Fibroblast of gingiva (primary cell): ENCODE results near the gene CCDC171.
"Not testable (repeated sequence)": the region's sequence is repeated elsewhere in the genome, so short reads cannot be mapped to it uniquely, and the experiment has no call there.

Experiments
- DNase-seq: peaks from one replicate; pipeline ENCODE4 v3.0.0-alpha.2; 2011; ENCODE audit warnings: low read depth

The CCDC171 gene

GRCh38 chr9:15552636-15553527 lies at the start of gene CCDC171:
Gene CCDC171 (plus strand): TSS chr9:15553043. CDS start chr9:15564089, 11,046 bp downstream.
- DNase-seq = peak; percentile 95

- DNase-seq = no peak
Observed at GRCh38 chr9:15505921-15506320, 46.9 kb upstream of the CCDC171 start.

- DNase-seq = peak; percentile 14
Observed at GRCh38 chr9:15509931-15510788, 42.7 kb upstream of the CCDC171 start.

DNA sequence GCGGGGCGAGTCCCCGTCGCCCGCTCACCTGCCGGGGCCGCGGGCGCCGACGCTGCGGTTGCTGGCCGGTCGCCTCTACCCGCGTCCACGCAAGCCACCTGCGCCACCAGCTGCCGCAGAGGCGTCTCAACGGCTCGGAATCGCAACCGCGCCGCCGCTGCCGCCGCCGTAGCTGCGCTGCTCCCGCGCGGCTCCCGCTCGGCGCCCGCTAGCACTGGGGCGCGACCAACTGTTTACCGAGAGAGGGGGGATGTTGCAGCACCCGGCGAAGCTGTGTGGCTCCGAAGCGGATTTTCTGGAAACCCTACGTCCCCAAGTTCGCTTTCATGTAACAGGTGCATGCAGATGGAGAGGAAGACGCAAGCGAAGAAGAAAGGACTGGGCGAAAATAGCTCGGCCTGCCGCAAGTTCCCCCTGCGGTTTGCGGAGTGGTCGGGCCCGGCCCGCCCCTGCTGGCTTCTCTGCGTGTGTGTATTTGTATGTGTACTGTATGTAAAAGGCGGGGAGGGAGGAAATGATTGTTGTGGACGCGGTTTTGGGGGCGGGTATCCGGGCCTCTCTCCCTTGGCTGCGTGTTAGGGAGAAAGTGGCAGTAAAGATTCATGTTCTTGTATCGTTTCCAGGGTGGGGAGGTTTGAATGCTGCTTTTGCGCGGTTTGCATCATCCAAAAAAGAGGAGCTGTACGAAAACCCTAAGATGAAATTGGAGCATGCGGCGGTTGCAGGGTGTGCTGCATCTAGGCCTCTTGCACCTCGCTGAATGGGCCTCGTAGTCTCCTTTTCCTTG lies 41.9 kb upstream of the CCDC171 start, which contains the start of gene PSIP1:
Gene PSIP1, minus strand, starts transcription at position 182 of the 787 bp plus-strand sequence. CDS start 782 bp downstream, outside the sequence.
- peak; percentile 83 for DNase-seq

- DNase-seq = no peak
Observed at GRCh38 chr9:15512204-15512603, 40.6 kb upstream of the CCDC171 start.

GRCh38 chr9:15512889-15513288 lies 40.0 kb upstream of the CCDC171 start:
- DNase-seq = no peak

DNA sequence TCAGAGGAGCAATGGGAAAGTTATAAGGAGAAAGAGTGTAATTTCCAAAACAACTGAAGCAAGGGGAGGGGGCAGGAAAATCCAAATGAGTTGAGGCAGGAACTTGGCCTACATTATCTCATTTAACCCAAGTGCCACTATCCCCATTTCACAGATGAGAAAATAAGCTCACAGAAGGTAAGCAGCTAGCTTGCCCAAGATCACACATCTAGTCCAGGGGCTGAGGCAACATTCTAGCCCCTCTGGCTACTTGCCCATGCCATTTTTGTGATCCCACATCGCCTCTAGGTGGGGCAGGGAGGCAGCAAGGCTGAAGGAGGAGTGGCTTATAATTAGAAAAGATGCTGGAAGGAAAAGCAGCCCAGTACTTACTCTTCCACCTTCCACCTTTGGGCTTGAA lies 39.5 kb upstream of the CCDC171 start:
- peak; percentile 8 for DNase-seq

DNA sequence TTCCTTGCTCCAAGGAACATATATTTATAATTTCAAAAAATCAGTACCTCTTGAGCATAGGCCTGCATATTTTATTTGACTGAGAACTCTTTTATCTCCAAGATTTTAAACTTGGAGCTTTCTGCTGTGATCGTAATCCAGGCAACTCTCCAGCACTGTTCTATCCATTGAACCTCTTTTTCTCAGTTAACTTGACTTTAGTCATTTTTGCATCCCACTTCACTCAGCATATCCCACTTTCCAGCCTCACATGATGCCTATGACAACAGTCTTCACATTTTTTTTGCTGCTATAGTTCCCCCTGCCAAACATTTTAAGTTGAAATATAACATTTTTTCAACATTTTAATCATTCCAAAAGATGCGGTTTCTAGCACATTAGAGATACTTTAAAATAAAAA lies 33.0 kb upstream of the CCDC171 start:
- no peak for DNase-seq

DNA sequence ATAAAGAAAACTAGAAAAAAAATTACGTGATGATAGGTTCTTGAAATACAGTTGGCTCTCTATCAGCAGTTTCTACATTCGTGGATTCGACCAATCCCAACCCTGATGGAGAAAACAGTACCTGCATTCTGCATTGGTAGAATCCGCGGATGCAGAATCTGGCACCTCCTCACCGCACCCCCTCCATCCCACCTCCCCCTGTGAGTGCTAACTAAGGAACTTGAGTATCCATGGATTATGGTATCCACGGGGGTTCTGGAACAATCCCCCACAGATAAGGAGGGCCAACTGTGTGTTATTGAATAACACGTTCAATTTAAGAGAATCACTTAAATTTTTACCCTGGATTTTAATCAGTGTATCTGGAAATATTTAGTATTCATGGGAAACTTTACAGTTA lies 31.6 kb upstream of the CCDC171 start:
- DNase-seq = no peak

- DNase-seq = no peak
Observed at GRCh38 chr9:15522130-15522755, 30.6 kb upstream of the CCDC171 start.

DNA sequence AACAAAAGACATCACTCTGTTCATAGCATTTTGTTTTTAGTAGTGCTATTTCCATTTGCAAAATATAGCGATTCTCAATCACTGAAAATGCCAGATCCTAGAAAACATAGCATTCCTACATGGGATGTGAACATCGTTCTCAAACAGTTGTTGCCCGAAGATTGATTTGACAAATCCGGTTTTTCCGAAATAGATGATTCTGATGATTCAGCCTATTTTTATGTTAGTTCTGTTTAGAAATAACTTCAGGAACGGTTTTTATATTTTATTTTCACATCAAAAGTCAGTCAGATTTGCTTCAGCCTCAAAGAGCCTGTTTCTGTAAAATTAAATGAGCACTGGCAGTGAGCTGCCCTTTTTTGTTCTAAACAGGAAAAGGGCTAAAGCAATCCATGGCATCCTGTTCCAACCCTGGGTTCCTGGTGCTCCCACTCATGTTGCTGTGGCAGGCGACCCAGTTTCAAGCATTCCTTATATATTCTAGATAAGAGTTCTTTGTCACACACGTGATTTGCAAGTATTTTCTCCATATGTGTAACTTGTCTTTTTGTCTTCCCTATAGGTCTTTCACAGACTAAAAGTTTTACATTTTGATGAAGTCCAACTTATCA lies 27.9 kb upstream of the CCDC171 start:
- DNase-seq = no peak

GRCh38 chr9:15525958-15526357 lies 26.9 kb upstream of the CCDC171 start:
- DNase-seq = no peak

DNA sequence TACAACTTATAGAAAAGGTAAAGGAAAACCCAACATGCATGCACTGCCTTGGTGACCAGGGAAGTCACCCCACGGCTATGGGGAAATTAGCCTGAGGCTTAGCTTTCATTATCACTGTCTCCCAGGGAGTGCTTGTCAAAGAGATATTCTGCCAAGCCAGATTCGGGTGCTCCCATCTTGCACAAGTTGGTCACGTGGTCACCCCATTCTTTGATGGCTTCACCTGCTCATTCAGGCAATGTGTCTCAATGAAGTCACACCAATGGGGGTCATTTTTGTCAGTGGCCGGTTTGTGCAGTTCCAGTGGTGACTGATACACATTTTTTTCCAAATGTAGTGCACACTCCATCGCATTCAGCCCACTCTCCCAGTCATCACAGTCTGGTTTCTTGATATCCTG lies 25.8 kb upstream of the CCDC171 start:
- not testable (repeated sequence) for DNase-seq

- no peak for DNase-seq
Observed at GRCh38 chr9:15529566-15530324, 23.1 kb upstream of the CCDC171 start.

GRCh38 chr9:15531380-15531779 lies 21.5 kb upstream of the CCDC171 start:
- DNase-seq = no peak

DNA sequence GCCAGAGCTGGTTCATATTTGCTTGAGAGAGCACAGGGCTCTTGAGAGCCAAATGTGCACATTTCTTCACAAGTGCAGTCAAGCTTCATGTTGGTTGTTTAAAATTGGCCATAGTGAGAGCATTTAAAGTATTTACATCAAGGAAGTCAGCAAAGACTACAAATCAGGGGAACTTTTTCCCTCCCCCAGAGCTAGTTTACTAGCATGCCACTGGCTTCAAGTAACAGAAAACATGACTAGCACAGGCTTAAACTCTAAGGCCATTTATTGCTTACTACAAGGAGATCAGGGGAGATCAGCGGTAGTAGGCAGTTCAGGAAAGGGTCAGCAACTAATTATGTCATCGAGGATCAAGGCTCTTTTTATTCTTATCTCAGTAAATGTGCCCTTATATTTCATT lies 11.0 kb upstream of the CCDC171 start:
- no peak for DNase-seq

- DNase-seq = no peak
Observed at GRCh38 chr9:15542624-15543023, 10.2 kb upstream of the CCDC171 start.

DNA sequence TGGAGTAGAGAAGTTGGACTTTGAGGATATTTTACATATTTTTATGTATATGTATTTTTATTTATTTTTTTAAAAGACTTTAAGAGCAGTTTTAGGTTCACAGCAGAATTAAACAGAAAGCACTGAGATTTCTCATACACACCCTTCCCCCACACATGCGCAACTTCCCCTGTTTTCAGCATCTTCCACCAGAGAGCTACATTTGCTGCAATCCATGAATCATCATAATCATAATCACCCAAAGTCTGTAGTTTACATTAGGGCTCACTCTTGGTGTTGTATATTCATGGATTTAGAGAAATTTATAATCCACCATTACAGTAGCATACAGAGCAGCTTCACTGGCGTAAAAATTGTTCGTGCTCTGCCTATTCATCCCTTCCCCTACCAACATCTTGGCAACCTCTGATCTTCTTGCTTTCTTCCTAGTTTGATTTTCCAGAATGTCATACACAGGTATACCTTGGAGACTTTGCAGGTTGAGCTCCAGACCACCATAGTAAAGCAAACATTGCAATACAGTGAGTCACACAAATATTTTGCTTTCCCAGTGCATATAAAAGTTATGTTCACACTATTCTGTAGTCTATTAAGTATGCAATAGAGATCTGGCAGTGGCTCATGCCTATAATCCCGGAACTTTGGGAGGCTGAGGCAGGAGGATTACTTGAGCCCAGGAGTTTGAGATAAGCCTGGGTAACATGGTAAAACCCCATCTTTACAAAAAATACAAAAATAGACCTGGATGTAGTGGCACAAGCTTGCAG lies 9.6 kb upstream of the CCDC171 start:
- DNase-seq = no peak

DNA sequence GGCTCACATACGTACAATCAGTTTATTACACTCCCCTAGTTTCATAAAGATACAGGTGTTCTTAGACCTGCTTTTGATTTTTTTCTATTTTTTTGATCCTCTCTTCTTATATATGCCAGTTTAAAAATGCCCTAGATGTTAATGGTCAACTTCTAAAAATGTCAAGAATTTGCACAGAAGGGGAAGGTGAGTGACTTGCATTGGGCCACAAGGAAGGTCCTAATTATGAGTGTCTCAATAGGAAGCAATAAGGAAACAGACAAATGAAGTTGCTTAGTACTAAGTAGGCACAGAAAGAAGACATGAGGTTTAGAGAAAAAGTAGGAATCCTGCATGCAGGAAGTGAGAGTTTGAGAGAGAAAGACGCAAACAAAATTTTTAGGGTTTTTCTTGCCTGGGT lies 3.2 kb upstream of the CCDC171 start:
- DNase-seq = no peak

GRCh38 chr9:15553528-15553898 lies 670 bp downstream of the CCDC171 start:
- DNase-seq = no peak
